MM.1S (cell line): ENCODE results near the gene HKDC1.

Source experiments
- EZH2 ChIP-seq: fragments of 300-600 bp; sonication (generic); optimal IDR thresholded peaks from 2 replicates; pipeline ENCODE3; 2017; ENCODE audit warnings: low read depth, mild to moderate bottlenecking, antibody characterized with exemption, low read length, mixed read lengths
- EZH2phosphoT487 ChIP-seq: fragments of 300-600 bp; sonication (generic); IDR thresholded peaks from 2 replicates; pipeline ENCODE4 v1.6.1; 2018; ENCODE audit warnings: antibody characterized with exemption, low read length
- TF ChIP-seq, protein P1 (sequence below): fragments of 300-600 bp; sonication (generic); IDR thresholded peaks from 2 replicates; pipeline ENCODE4 v1.5.1; 2016; ENCODE audit warnings: antibody characterized with exemption, low read length, mixed read lengths

DNA sequence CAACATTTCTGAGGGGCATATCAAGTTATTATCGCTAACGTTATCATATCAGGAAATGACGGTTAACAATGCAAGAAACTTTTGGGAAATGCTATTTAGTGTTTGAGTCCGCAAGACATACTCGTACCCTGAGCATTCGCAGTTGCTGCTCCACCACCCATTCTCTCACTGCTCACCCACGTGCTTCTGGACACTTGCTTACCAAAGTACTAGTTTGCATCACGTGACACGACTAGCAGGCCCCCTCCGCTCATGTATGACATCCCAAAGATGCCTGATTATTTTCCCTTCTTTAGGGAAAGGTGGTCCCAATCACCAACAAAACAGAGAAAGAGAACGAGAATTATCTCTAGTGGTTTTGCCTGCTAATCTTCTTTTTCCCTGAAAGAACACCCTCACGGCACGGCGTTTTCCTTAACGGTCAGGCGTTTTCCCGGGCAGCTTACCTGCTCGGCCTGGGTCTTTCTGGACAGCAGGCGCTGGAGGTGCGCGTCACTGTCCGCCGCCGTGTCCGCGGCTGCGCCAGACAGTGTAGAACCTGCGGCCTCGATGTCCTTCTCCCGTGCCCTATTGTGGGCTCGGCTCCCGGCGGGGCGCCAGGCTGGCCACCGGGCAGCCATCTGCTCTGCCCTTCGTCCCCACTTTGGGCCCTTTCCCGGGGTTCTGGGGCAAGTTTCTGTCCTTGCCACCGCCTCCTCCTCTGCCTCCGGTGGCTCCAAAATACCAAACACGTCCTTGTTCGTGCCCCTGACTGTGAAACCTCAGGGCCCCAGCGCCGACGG lies 40.2 kb upstream of the HKDC1 start, which contains the start of gene SUPV3L1:
- TF ChIP-seq, protein P1, sequence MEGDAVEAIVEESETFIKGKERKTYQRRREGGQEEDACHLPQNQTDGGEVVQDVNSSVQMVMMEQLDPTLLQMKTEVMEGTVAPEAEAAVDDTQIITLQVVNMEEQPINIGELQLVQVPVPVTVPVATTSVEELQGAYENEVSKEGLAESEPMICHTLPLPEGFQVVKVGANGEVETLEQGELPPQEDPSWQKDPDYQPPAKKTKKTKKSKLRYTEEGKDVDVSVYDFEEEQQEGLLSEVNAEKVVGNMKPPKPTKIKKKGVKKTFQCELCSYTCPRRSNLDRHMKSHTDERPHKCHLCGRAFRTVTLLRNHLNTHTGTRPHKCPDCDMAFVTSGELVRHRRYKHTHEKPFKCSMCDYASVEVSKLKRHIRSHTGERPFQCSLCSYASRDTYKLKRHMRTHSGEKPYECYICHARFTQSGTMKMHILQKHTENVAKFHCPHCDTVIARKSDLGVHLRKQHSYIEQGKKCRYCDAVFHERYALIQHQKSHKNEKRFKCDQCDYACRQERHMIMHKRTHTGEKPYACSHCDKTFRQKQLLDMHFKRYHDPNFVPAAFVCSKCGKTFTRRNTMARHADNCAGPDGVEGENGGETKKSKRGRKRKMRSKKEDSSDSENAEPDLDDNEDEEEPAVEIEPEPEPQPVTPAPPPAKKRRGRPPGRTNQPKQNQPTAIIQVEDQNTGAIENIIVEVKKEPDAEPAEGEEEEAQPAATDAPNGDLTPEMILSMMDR: no peak
- TF ChIP-seq EZH2phosphoT487: no peak
- no peak for TF ChIP-seq EZH2
